Renal pelvis (tissue), 4 donors: ENCODE data around the gene TEAD3. TPM values are rescaled to one million over a fixed set of nuclear protein-coding genes. Genes with fewer than 3 reads are reported as not detected.

Experiments used
- DNase-seq: peaks from one replicate; pipeline ENCODE4 v3.0.0-alpha.2; 2013
- polyA plus RNA-seq, 3 donors: library from polyadenylated mRNA; unstranded; fragments of 120-200 nt; gene quantifications; one replicate each; pipeline ENCODE4 v1.2.1, GENCODE V29; 2013; ENCODE audit not compliant: insufficient read length in 3 of 3

Gene TEAD3
- polyA plus RNA-seq, 3 donors = 52.8 to 62.5 (median 53.0) TPM

- DNase-seq = no peak
These were observed 3.4 kb downstream of the TEAD3 start for GRCh38 chr6:35493307-35493983.

- DNase-seq = no peak
These were observed 4.0 kb downstream of the TEAD3 start for GRCh38 chr6:35492974-35493284.

- no peak for DNase-seq
These were observed 4.5 kb downstream of the TEAD3 start for GRCh38 chr6:35492258-35492973.

DNA sequence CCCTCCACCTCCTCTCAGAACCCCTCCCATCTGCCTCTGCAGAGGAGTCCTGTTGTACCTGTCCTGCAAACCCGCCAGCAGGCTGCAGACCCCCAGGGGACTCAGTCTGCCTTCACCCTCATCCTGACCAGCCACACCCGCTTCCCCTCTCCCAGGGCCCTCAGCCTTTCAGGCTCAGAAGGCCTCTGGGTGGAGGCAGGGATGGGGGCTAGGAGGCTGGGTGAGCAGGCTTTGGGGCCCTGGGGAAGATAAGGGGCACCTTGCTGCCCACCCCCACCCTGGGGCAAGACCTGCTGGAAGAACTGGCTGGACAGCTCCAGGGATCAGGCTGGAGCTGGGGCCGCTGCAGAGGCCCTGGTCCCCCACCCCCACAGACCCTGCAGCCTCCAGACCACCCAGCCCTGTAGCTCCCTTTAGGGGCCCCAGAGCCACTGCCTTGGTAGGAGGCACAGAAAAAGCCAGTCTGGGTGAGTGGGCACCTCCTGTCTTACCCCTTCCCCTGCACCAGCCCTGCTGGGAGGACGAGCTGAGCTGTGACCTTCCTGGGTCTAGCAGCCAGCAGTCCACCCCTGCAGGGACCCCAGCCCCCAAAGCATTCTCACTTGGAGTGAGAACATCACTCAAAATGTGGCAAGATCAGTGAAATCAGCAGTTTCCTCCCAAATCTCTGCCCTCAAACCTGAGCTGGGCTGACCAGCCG is 5.2 kb downstream of the TEAD3 start:
- no peak for DNase-seq

- DNase-seq = no peak
These were observed 5.9 kb downstream of the TEAD3 start for GRCh38 chr6:35490821-35491557.

- DNase-seq = no peak
These were observed 6.7 kb downstream of the TEAD3 start for GRCh38 chr6:35489995-35490791.

- DNase-seq = no peak
These were observed 7.8 kb downstream of the TEAD3 start for GRCh38 chr6:35489066-35489465.

GRCh38 chr6:35488517-35488862 is 8.4 kb downstream of the TEAD3 start:
- no peak for DNase-seq

DNA sequence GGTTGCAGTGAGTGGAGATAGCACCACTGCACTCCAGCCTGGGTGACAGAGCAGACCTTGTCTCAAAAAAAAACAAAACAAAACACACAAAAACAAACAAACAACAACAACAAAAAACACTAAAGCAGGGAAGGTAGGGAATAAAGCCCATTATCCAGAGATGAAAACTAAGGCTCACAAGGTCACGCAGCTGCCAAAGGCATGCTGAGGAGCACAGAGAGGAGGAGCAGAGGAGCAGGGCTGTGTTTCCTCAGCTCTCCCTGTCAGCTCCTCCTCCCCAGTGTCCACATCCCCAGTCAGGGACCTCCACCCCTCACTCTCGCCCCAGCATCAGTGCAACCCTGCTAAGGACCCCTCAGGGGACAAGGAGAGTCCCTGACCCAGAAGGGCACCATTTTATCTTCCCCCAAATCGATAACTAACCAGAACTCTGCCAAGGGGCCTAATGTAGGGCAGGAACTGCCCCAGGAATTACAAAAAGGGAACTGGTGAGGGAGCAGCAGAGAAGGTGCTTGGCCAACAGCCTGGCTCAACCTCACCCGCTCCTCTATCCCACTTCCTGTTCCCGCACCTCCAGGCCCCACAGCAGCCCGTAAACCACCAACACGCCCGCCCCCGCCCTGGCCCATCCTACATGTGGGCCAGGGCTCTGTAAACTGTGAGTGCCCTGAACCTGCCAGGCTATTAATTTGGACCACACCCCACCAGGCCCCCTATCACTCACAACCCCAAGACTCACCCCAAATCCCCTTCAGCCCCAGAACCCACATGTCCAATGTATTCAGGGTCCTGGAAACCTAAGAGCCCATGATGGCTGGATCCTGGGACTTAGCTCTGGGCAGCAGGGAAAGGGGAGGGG is 9.0 kb downstream of the TEAD3 start:
- no peak for DNase-seq

DNA sequence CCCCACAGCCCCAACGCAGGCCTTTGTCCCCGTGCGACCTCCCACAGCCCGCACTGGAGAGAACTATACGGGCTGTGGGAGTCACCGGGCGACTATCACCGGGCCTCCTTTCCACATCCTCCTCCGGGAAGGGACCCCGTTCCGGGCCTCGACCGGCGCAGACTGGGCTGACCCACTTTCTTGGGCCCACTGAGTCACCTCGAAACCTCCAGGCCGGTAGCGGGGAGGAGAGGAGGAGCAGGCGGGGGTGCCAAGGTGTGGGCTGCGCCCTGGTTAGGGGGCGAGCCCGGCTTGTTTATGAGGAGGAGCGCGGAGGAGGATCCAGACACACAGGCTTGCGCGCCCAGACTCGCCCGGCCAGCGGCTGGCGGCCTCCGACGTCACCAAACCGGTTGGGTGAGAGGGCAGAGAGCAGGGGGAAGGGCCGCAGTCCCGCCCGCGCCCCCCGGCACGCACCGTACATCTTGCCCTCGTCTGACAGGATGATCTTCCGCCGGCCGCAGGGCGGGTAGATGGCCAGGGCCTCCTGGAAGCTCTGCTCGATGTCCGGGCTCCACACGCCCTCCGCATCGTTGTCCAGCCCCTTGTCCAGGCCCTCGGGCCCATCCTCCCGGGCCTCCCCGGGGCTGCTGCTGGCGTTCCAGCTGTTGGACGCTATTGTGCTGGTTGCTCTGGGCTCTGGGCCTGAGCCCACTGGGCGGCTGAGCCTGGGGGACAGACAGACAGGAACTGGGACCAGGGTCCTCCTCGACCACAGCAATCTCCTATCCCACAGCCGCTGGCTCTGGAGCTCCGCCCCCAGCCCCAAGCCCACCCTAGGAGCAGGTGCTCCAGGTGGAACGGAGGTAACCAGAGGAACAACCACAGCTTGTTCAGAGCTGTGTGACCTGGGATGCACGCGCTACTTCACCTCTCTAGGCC is 10.6 kb downstream of the TEAD3 start:
- peak; percentile 79 for DNase-seq

DNA sequence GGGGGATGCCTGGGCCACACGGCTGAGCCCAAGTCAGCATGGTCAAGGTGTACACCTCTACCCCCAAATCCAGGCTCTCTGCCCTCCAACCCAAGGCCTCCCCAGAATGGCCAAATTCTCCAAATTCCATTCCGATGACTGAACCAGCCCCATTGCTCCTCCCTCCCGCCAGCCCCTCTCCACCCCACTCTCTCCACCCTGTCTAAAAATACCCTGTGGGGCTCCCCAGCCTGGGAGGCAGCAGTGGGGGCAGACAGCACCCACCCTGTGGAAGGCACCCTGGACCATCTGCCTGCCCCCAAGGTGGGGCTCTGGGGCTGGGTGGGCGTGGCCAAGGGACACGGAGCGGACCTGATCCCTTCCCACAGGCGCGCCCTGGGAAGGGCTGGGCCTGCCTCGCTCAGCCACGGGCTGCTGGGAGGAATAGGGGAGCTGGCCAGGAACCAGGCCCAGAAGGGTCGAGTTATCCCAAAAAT is 11.4 kb downstream of the TEAD3 start:
- DNase-seq = no peak

DNA sequence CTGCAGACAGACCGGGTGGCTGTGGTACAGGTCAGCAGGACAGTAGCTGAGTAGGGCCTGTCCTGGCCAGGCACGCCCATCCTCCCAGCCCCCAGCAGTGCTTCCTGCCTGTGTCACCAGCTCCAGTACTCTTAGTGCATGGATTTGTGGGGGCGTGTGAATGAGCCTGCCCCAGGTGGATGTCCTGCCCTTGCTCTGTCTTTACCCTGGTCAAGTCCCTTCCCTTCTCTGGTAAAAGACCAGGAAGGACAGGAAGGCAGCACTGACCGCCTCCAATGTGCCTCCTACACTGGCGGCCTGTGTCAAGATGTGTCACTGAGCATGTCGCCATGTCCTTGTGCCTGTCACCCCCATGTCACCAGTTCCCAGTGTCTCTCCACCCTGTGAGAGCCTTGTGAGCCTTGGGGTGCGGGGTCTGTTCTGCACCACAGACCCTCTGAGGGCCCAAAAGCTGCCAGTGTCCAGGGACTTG is 11.9 kb downstream of the TEAD3 start:
- DNase-seq = no peak

DNA sequence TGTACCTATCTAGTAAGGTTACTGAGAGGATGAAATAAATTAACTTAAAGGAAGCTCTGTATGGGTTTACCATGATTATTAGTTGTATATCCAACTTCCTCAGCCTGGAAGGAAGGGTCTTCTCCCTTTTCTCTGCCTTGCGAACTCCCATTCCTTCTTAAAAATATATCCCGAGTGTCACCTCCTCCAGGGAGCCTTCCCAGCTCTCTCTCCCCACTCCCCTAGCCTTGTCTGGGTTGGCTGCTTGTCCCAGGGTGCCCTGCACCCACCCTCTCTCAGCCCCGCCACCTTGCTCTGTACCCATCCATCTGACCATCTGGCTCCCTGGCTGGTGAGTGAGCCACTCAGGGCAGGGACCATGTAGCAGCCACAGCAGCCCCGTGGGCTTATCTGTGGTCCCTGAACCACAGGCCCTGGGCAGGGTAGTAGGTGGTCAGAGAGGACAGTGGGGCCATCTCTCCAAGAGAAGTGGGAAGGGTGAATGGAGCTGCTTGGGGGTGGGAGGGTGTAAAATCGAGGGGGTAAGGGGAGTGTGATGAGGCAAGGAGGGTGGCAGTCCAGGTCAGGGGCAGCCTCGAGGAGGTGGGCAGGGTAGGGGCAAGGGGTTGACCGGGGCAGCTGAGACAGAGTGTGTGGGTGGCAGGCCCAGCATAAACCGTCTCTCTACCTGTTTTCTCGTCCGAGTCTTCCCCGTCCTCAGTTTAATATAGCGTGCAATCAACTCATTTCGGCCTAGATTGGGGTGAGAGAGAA is 12.8 kb downstream of the TEAD3 start:
- DNase-seq = no peak

DNA sequence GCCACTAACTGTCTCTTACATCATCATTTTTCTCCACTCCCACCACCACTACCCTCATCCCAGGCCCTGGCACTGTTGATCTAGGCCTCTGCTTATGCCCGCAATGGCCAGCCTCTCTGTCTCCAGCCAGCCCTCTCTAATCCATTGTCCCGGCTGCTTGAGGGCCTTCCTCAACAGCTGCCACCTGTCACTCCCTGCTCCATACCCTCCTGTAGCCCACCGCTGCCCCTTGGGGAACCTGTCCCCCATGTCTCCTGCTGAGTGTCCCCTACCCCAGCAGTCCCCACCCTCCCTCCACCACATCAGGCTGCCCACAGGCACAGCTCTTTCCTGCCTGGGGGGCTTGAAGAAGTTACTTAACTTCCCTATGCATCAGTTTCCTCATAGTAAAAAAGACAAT is 13.4 kb downstream of the TEAD3 start:
- DNase-seq = no peak

DNA sequence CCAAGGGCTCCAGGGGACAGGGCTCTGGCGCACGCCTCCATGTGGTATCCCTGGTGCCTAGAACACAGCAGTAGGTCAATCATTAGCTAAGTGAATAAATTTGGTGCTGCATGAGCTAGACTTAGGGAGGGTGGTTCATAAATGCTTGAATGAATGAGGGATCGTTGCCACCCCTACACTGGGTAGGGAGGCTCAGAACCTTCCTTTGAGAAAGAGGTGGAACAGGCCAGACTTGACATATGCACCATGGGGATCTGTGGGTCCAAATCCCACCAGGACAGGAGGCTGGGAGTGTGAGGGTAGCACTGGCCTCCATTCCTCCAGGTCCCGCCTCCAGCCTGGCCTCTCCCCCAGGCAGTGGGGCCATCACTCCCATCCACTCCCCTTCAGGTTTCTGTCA is 13.8 kb downstream of the TEAD3 start:
- DNase-seq = no peak

DNA sequence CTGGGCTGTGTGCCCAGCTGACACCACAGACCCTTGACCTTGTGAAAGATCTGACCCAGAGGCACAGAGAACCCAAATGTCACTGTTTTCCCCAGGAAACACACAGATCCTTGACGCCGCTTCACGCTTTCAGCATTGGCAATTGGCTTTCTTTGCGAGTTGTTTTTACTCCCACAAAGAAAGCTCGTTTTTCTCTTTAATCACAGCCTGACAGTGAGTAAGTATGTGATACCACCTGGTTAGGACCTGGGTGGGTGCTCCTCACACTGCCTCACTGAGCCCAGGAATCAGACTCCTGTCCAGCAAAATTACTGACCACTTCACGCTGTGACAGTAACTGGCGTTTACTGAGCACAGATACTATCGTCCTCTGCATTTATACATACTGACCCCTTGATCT is 15.7 kb downstream of the TEAD3 start:
- no peak for DNase-seq

DNA sequence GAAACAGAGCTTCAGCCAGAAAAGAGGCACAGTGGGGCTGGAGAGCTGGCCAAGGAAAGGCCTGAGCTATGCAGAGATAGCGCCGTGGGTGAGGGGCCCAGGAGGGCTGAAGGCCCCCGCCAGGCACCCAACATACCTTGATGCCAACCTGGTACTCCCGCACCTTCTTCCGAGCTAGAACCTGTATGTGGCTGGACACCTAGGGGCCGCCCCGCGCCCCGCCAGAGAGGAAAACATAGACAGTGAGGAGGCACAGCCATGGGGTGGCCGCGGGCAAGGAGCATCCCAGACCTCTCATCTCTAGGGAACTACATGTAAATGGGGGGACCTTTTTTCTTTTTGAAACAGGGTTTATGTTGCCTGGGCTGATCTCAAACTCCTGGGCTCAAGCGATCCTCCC is 16.7 kb downstream of the TEAD3 start:
- DNase-seq = no peak

DNA sequence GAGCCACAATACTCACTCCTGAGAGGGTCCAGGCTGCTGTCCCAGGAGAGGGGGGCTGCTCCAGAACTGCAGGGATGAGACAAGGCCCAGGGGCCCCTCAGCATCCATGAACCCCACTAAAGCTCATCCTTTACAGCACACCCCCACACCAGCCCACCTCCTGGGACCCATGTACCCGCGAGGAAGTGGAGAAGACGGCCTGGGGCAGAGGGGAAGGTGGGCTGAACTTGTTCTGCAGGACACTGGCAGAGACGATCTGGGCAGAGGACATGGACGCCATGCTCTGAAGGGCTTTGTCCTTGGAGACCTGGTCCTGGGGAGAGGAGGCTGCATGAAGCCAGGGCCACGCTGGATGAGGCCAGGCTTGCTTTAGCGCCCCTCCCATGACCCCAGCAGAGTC is 18.6 kb downstream of the TEAD3 start:
- no peak for DNase-seq
